Measurements from ENCODE around the gene MACROD1.

The MACROD1 gene

GRCh38 chr11:64008914-64009633 lies 156.8 kb downstream of the MACROD1 start:
- DNase-seq = no peak

- DNase-seq = no peak
Measured at GRCh38 chr11:64008283-64008913, 157.5 kb downstream of the MACROD1 start.

- peak; percentile 89 for DNase-seq
Measured at GRCh38 chr11:64007629-64008282, 158.2 kb downstream of the MACROD1 start.

GRCh38 chr11:64007160-64007628 lies 158.7 kb downstream of the MACROD1 start:
- no peak for DNase-seq

GRCh38 chr11:64006398-64006797 lies 159.5 kb downstream of the MACROD1 start:
- DNase-seq = no peak

- no peak for DNase-seq
Measured at GRCh38 chr11:64005691-64006090, 160.2 kb downstream of the MACROD1 start.

- no peak for DNase-seq
Measured at GRCh38 chr11:64004590-64004984, 161.3 kb downstream of the MACROD1 start.

- DNase-seq = no peak
Measured at GRCh38 chr11:64003807-64004589, 161.9 kb downstream of the MACROD1 start.

- no peak for DNase-seq
Measured at GRCh38 chr11:64001484-64002420, 164.2 kb downstream of the MACROD1 start.

GRCh38 chr11:64000740-64001483 lies 165.0 kb downstream of the MACROD1 start:
- no peak for DNase-seq

- DNase-seq = no peak
Measured at GRCh38 chr11:64000026-64000739, 165.7 kb downstream of the MACROD1 start.

GRCh38 chr11:63999349-64000025 lies 166.4 kb downstream of the MACROD1 start:
- DNase-seq = no peak

- no peak for DNase-seq
Measured at GRCh38 chr11:63998558-63999348, 167.2 kb downstream of the MACROD1 start.

GRCh38 chr11:63997801-63998337 lies 168.0 kb downstream of the MACROD1 start:
- DNase-seq = no peak

- DNase-seq = no peak
Measured at GRCh38 chr11:63997104-63997700, 168.7 kb downstream of the MACROD1 start.

GRCh38 chr11:63996512-63996911 lies 169.4 kb downstream of the MACROD1 start:
- DNase-seq = no peak

GRCh38 chr11:63993993-63994392 lies 171.9 kb downstream of the MACROD1 start:
- no peak for DNase-seq

- DNase-seq = no peak
Measured at GRCh38 chr11:63993100-63993499, 172.8 kb downstream of the MACROD1 start.
